Tibial artery (tissue), 4 donors: ENCODE measurements around the gene SCN4B.

Source experiments
- DNase-seq, 2 donors: peaks; one replicate each; pipeline ENCODE4 v3.0.0-alpha.2; 2019
- H3K27ac ChIP-seq, 2 donors: fragments of 200-600 bp; sonication (generic) in 1 of 2; 1 replicate in 1 of 2; 2 replicates in 1 of 2; pipeline ENCODE4 v1.5.1; 2018 to 2019; ENCODE audit warnings: mild to moderate bottlenecking in 1 of 2
- H3K27me3 ChIP-seq, 2 donors: fragments of 200-600 bp; sonication (generic) in 1 of 2; one replicate each; pipeline versions ENCODE4 v1.5.1 to v1.6.0; 2016 to 2019
- H3K36me3 ChIP-seq, 3 donors: fragments of 200-600 bp; sonication (generic) in 2 of 3; one replicate each; pipeline ENCODE4 v1.5.1; 2016 to 2019; ENCODE audit warnings: mild to moderate bottlenecking in 2 of 3
- H3K4me1 ChIP-seq, 4 donors: fragments of 200-600 bp; sonication (generic) in 2 of 4; 1 replicate in 3 of 4; 2 replicates in 1 of 4; pipeline ENCODE4 v1.5.1; 2016 to 2019
- H3K4me3 ChIP-seq, 2 donors: fragments of 200-600 bp; sonication (generic) in 1 of 2; 1 replicate in 1 of 2; 2 replicates in 1 of 2; pipeline ENCODE4 v1.5.1; 2018 to 2019; ENCODE audit warnings: mild to moderate bottlenecking in 2 of 2
- H3K9me3 ChIP-seq, 3 donors: fragments of 200-600 bp; sonication (generic) in 1 of 3; one replicate each; pipeline ENCODE4 v1.5.1; 2016 to 2019
- CTCF ChIP-seq, 2 experiments: fragments of 200-600 bp in 1 of 2; fragments of 450-650 bp in 1 of 2; IDR thresholded peaks; one replicate each; pipeline ENCODE4 v1.5.1; 2017 to 2019; ENCODE audit warnings: antibody characterized with exemption in 2 of 2, mild to moderate bottlenecking in 1 of 2, moderate library complexity in 1 of 2
- intact Hi-C: fragments of 100-400 bp; cut with DNase I; formaldehyde crosslinking; loops from one replicate; pipeline ENCODE4 v1.15.0; 2023; ENCODE audit warnings: low total_unique reads

SCN4B gene

GRCh38 chr11:118124929-118125535, 27.6 kb downstream of the SCN4B start:
- no peaks in the 10 kb centered on the region for H3K36me3 ChIP-seq
- intact Hi-C loops, result no loop called here
- no peaks in the 10 kb centered on the region for H3K9me3 ChIP-seq
- TF ChIP-seq CTCF (IDR thresholded peaks at IDR 0.05), result no peak
- no peak for DNase-seq
- H3K27ac ChIP-seq, result no peak overlapping the region
- peaks cover 0 to 8% of the 10 kb centered on the region in 2 donors for H3K27me3 ChIP-seq
- H3K4me3 ChIP-seq, result no peak overlapping the region
- H3K4me1 ChIP-seq, result peaks cover 0 to 4% (median 2%) of the 10 kb centered on the region in 4 donors

- H3K27me3 ChIP-seq, result peaks cover 0 to 12% of the 10 kb centered on the region in 2 donors
- H3K4me1 ChIP-seq, result no peaks in the 10 kb centered on the region
- H3K4me3 ChIP-seq, result no peak overlapping the region
- no peaks in the 10 kb centered on the region for H3K36me3 ChIP-seq
- H3K27ac ChIP-seq, result no peak overlapping the region
- TF ChIP-seq CTCF (IDR thresholded peaks at IDR 0.05), result no peak
- intact Hi-C loops, result no loop called here
- DNase-seq, result no peak
- H3K9me3 ChIP-seq, result no peaks in the 10 kb centered on the region
Observed at GRCh38 chr11:118120793-118121192, 31.8 kb downstream of the SCN4B start.

GRCh38 chr11:118117790-118118601, 34.6 kb downstream of the SCN4B start:
- TF ChIP-seq CTCF (IDR thresholded peaks at IDR 0.05), result no peak
- Histone ChIP-seq H3K9me3 (no peaks in the 10 kb centered on the region), H3K27me3 (peaks cover 0 to 21% of the 10 kb centered on the region in 2 donors), H3K4me3 (no peak overlapping the region), H3K36me3 (no peaks in the 10 kb centered on the region), H3K27ac (no peak overlapping the region), H3K4me1 (no peaks in the 10 kb centered on the region)
- intact Hi-C loops, result no loop called here
- no peak for DNase-seq

GRCh38 chr11:118115048-118115447, 37.6 kb downstream of the SCN4B start:
- Histone ChIP-seq H3K4me1 (no peaks in the 10 kb centered on the region), H3K27ac (no peak overlapping the region), H3K27me3 (peaks cover 0 to 24% of the 10 kb centered on the region in 2 donors), H3K9me3 (no peaks in the 10 kb centered on the region), H3K4me3 (no peak overlapping the region), H3K36me3 (no peaks in the 10 kb centered on the region)
- TF ChIP-seq CTCF (IDR thresholded peaks at IDR 0.05), result no peak
- no peak for DNase-seq
- intact Hi-C loops, result no loop called here

GRCh38 chr11:118114266-118114665, 38.4 kb downstream of the SCN4B start:
- peaks cover 0 to 24% of the 10 kb centered on the region in 2 donors for H3K27me3 ChIP-seq
- TF ChIP-seq CTCF (IDR thresholded peaks at IDR 0.05), result no peak
- H3K9me3 ChIP-seq, result no peaks in the 10 kb centered on the region
- H3K4me1 ChIP-seq, result no peaks in the 10 kb centered on the region
- peak in 1 of 2 donors; percentile 13 for DNase-seq
- intact Hi-C loops, result no loop called here
- no peak overlapping the region for H3K27ac ChIP-seq
- H3K4me3 ChIP-seq, result no peak overlapping the region
- H3K36me3 ChIP-seq, result no peaks in the 10 kb centered on the region
